GM12874 (cell line): ENCODE results near the gene MMAB.
A peak's percentile ranks its signal among the peaks of the same experiment; 100 is the strongest.

Experiments
- TF ChIP-seq, protein P1 (sequence below): IDR thresholded peaks from 2 replicates; pipeline ENCODE4 v1.5.1; 2011; ENCODE audit warnings: low read depth, mild to moderate bottlenecking, control low read depth, low read length, moderate library complexity; ENCODE audit not compliant: insufficient read depth

Gene MMAB

GRCh38 chr12:109518820-109519665, 54.3 kb downstream of the MMAB start:
- TF ChIP-seq, protein P1, sequence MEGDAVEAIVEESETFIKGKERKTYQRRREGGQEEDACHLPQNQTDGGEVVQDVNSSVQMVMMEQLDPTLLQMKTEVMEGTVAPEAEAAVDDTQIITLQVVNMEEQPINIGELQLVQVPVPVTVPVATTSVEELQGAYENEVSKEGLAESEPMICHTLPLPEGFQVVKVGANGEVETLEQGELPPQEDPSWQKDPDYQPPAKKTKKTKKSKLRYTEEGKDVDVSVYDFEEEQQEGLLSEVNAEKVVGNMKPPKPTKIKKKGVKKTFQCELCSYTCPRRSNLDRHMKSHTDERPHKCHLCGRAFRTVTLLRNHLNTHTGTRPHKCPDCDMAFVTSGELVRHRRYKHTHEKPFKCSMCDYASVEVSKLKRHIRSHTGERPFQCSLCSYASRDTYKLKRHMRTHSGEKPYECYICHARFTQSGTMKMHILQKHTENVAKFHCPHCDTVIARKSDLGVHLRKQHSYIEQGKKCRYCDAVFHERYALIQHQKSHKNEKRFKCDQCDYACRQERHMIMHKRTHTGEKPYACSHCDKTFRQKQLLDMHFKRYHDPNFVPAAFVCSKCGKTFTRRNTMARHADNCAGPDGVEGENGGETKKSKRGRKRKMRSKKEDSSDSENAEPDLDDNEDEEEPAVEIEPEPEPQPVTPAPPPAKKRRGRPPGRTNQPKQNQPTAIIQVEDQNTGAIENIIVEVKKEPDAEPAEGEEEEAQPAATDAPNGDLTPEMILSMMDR = peak; percentile 77

DNA sequence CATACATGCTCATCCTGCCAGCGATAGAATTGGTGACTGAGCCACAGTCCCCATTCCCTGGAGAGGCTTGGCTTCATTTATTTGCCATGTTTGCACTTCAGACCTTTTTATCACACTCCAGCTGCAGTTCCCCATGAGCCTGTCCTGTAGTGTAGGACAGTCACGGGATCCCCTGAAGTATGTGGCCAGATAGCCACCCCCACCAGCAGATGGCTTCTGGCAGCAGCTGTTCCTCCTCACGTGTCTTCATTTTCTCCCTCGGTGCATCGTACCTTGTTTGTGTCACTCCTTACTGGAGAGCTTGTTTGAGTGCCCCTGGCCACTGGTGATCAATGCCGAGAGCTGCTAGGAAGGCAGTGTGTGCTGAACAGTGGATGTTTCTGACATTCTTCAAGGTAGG, 55.7 kb downstream of the MMAB start:
- TF ChIP-seq, protein P1 = no peak

DNA sequence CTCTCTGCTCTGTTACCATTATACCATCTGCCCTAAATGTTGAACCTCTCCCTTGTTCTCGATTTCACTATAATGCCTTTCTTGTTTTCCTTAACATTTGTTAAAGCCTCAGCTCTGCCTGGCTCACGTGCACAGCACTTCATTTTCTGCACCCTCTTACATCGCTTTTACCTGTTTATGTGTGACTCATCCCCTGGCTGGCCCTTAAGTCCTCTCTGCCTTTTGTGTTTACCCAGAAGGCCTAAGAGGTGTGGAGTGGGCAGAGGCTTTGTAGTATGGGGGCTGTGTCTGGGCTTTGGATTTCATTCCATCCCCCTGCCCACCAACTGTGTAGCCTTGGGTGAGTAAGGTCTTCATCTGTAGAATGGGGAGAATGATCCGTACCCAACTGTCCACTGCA, 59.3 kb downstream of the MMAB start:
- TF ChIP-seq, protein P1 = no peak

DNA sequence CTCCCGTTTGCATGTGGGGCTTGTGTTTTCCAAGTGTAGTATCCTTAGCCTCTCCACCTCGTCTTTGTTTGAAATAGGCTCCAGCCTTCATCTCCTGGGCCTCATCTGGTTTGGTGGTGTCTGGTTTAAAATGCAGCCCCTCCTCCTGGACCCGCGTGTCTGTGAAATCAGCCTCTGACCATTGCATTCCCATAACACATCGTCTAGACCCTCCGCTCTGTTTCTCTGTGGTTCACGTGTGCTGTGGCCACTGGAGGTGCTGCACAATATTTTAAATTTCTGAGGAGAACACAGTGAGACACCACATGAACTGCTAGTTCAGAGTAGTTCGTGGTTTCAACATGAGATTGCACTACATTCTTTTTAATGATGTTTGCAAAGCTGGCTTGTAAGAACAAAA, 60.3 kb downstream of the MMAB start:
- TF ChIP-seq, protein P1 = no peak

DNA sequence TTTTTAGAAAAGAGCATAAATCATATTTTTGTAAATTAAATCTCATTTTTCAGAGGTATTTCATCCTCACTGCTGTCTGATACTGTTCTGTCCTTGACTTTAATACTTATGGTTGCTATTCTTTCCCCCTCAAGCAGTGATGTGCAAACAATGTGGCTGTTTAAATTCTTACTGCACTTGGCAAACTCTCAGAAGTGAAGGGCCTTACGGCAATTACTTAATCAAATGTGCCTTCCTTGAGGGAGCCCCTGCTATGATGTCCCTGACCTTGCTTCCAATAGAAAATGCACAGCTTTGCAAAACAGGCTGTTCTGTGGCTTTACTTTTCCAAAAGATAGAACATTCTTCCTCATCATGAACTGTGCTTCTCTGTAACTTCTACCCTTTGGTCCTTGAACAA, 60.7 kb downstream of the MMAB start:
- TF ChIP-seq, protein P1 = no peak

- TF ChIP-seq, protein P1 = no peak
Measured at GRCh38 chr12:109510196-109510595, 63.1 kb downstream of the MMAB start.

GRCh38 chr12:109504068-109504467, 69.2 kb downstream of the MMAB start:
- TF ChIP-seq, protein P1 = no peak
